HG03175 (cell line): ENCODE data around the gene TMEM17.
"Not testable (repeated sequence)": the region's sequence is repeated elsewhere in the genome, so short reads cannot be mapped to it uniquely, and the experiment has no call there.

ENCODE experiments used
- ATAC-seq: cut with Tn5 transposase; IDR thresholded peaks from one replicate; pipeline ENCODE4 v1.9.1; 2021; ENCODE audit warnings: mild to moderate bottlenecking, moderate library complexity; ENCODE audit not compliant: unreplicated experiment

TMEM17 gene, protein sequence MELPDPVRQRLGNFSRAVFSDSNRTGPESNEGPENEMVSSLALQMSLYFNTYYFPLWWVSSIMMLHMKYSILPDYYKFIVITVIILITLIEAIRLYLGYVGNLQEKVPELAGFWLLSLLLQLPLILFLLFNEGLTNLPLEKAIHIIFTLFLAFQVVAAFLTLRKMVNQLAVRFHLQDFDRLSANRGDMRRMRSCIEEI

GRCh38 chr2:62505750-62506420 lies at the start of gene TMEM17:
Gene TMEM17, minus strand, starts transcription at chr2:62506195. Its CDS starts 66 bp downstream, at chr2:62506129.
- peak; percentile 73 for ATAC-seq

GRCh38 chr2:62554440-62554839 lies 48.4 kb upstream of the TMEM17 start:
- ATAC-seq, result no peak

GRCh38 chr2:62550461-62550860 lies 44.5 kb upstream of the TMEM17 start:
- ATAC-seq, result no peak

GRCh38 chr2:62547854-62548253 lies 41.9 kb upstream of the TMEM17 start:
- no peak for ATAC-seq

DNA sequence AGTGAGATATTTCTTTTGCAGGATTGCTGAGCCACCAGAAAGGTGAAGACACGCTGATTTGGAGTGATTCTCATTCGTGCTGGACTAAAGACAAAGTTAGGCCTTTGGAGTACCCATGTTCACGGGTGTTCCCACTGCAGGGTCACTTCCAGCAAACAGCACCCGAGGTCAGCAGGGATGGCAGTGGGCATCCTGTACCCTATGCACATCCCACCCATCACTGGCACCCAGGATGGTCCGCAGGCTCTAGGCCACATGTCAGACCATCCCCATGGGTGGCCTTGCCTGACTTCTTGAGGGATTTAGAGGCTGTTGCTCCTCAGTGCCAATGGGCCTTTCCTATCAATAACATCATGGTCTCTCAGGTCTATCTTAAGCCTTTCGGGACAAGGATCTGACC lies 39.3 kb upstream of the TMEM17 start:
- no peak for ATAC-seq

- ATAC-seq, result no peak
These were observed 34.6 kb upstream of the TMEM17 start for GRCh38 chr2:62540408-62541168.

GRCh38 chr2:62539606-62540407 lies 33.8 kb upstream of the TMEM17 start:
- ATAC-seq, result no peak

GRCh38 chr2:62538756-62539155 lies 32.8 kb upstream of the TMEM17 start:
- ATAC-seq, result no peak

GRCh38 chr2:62537814-62538213 lies 31.8 kb upstream of the TMEM17 start:
- no peak for ATAC-seq

- ATAC-seq, result no peak
These were observed 31.0 kb upstream of the TMEM17 start for GRCh38 chr2:62536873-62537547.

DNA sequence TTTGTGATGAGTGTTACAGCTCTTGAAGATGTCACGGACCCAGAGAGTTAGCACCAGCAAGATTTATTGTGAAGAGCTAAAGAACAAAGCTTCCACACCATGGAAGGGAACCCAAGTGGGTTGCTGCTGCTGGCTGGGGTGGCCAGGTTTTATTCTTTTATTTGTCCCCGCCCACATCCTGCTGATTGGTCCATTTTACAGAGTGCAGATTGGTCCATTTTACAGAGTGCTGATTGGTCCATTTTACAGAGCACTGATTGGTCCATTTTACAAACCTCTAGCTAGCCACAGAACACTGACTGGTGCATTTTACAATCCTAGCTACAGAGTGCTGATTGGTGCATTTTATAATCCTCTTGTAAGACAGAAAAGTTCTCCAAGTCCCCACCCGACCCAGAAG lies 29.5 kb upstream of the TMEM17 start:
- ATAC-seq, result not testable (repeated sequence)

GRCh38 chr2:62531594-62531993 lies 25.6 kb upstream of the TMEM17 start:
- no peak for ATAC-seq

- ATAC-seq, result no peak
These were observed 23.8 kb upstream of the TMEM17 start for GRCh38 chr2:62529758-62530157.

- no peak for ATAC-seq
These were observed 21.6 kb upstream of the TMEM17 start for GRCh38 chr2:62527478-62528210.

GRCh38 chr2:62526531-62527381 lies 20.8 kb upstream of the TMEM17 start:
- no peak for ATAC-seq

- no peak for ATAC-seq
These were observed 19.7 kb upstream of the TMEM17 start for GRCh38 chr2:62525549-62526269.

- no peak for ATAC-seq
These were observed 18.4 kb upstream of the TMEM17 start for GRCh38 chr2:62524293-62524941.

GRCh38 chr2:62521061-62521460 lies 15.1 kb upstream of the TMEM17 start:
- ATAC-seq, result not testable (repeated sequence)
